Endothelial cell of umbilical vein (primary cell): ENCODE results near the gene PARD3B. TPM values are rescaled to one million over a fixed set of nuclear protein-coding genes. Genes with fewer than 3 reads are reported as not detected.

Source experiments
- BruUV-seq: library from RNA; stranded (reverse); fragments of 400-500 nt; replicated peaks from 2 replicates; lab custom pipeline; 2021; lab: Mats Ljungman, UMichigan
- CTCF ChIA-PET: fragments of 300-600, 350-600 bp; sonication (Branson Sonifier 250); formaldehyde crosslinking; loops from one replicate; lab custom pipeline; 2021; ENCODE audit warnings: antibody characterized with exemption, inconsistent platforms; lab: Charles Lee
- POLR2A ChIA-PET: fragments of 300-600, 350-600 bp; sonication (Branson Sonifier 250); formaldehyde crosslinking; loops from one replicate; lab custom pipeline; 2021; ENCODE audit warnings: antibody characterized with exemption, inconsistent platforms; lab: Charles Lee
- DNase-seq: peaks from one replicate; pipeline ENCODE4 v3.0.0-alpha.2; 2011; ENCODE audit warnings: low read depth, low spot score
- FAIRE-seq: peaks from 2 replicates; lab custom pipeline; 2011; peaks lifted over from hg19 to GRCh38; lab: Jason Lieb, UNC
- H2AFZ ChIP-seq: 2 replicates; pipeline ENCODE4 v1.6.0; 2012; ENCODE audit warnings: low read depth, low read length, control low read depth, inconsistent platforms
- H3K27ac ChIP-seq: 2 replicates; pipeline ENCODE4 v1.5.1; 2011; ENCODE audit warnings: low read depth, mild to moderate bottlenecking, control low read depth, low read length, moderate library complexity; ENCODE audit not compliant: insufficient read depth
- H3K27me3 ChIP-seq, 2 experiments: 2 replicates each; pipeline versions ENCODE4 v1.6.0 to v1.6.1; 2011; ENCODE audit warnings: low read length in 2 of 2, mixed read lengths in 1 of 2; ENCODE audit not compliant: control insufficient read depth in 2 of 2, insufficient read depth in 2 of 2
- H3K36me3 ChIP-seq, 2 experiments: 2 replicates in 1 of 2; 3 replicates in 1 of 2; pipeline ENCODE4 v1.5.1; 2011; ENCODE audit warnings: low read length in 2 of 2, mild to moderate bottlenecking in 1 of 2, moderate library complexity in 1 of 2; ENCODE audit not compliant: control insufficient read depth in 2 of 2, insufficient read depth in 2 of 2; ENCODE audit errors: extremely low read depth in 1 of 2
- H3K4me1 ChIP-seq: 3 replicates; pipeline ENCODE4 v1.5.1; 2011; ENCODE audit warnings: mild to moderate bottlenecking, low read length; ENCODE audit not compliant: control insufficient read depth, insufficient read depth; ENCODE audit errors: extremely low read depth
- H3K4me2 ChIP-seq: 2 replicates; pipeline ENCODE4 v1.6.1; 2011; ENCODE audit warnings: low read length, control low read depth, mixed read lengths; ENCODE audit not compliant: insufficient read depth
- H3K4me3 ChIP-seq, 3 experiments: fragments of 200-600 bp in 1 of 3; sonication (generic), shearing (Covaris generic) in 1 of 3; replicated peaks in 1 of 3; 2 replicates each; pipeline ENCODE4 v1.5.1; 2011 to 2016; ENCODE audit warnings: control low read depth in 3 of 3, low read length in 3 of 3, mild to moderate bottlenecking in 2 of 3, inconsistent platforms in 1 of 3, low read depth in 1 of 3, moderate library complexity in 1 of 3; ENCODE audit not compliant: insufficient read depth in 1 of 3
- H3K79me2 ChIP-seq: 2 replicates; pipeline ENCODE4 v1.6.0; 2012; ENCODE audit warnings: low read length, inconsistent platforms; ENCODE audit not compliant: control insufficient read depth, insufficient read depth
- H3K9ac ChIP-seq: replicated peaks from 2 replicates; pipeline ENCODE3; 2011; ENCODE audit warnings: low read length, control low read depth; ENCODE audit not compliant: insufficient read depth; ENCODE audit errors: extremely low read depth
- H3K9me1 ChIP-seq: replicated peaks from 3 replicates; pipeline ENCODE4 v1.6.0; 2011; ENCODE audit warnings: mild to moderate bottlenecking, low read length; ENCODE audit not compliant: control insufficient read depth, insufficient read depth; ENCODE audit errors: extremely low read depth
- H3K9me3 ChIP-seq: replicated peaks from 2 replicates; pipeline ENCODE4 v1.5.1; 2012; ENCODE audit warnings: low read length, inconsistent platforms; ENCODE audit not compliant: control insufficient read depth, insufficient read depth
- H4K20me1 ChIP-seq: replicated peaks from 2 replicates; pipeline ENCODE3; 2011; ENCODE audit warnings: mild to moderate bottlenecking, low read length; ENCODE audit not compliant: control insufficient read depth, insufficient read depth; ENCODE audit errors: extremely low read depth
- CTCF ChIP-seq, 2 donors: IDR thresholded peaks; 1 replicate in 1 of 2; 2 replicates in 1 of 2; pipeline ENCODE4 v1.5.1; 2011; ENCODE audit warnings: low read length in 2 of 2, mild to moderate bottlenecking in 2 of 2, moderate library complexity in 2 of 2, control low read depth in 1 of 2, inconsistent platforms in 1 of 2, low read depth in 1 of 2; ENCODE audit not compliant: insufficient read depth in 1 of 2; ENCODE audit errors: extremely low read depth in 1 of 2
- EZH2 ChIP-seq: IDR thresholded peaks from 2 replicates; pipeline ENCODE4 v1.6.1; 2012; ENCODE audit warnings: borderline replicate concordance, low read depth, mild to moderate bottlenecking, moderate library complexity, low read length, inconsistent platforms; ENCODE audit not compliant: severe bottlenecking
- FOS ChIP-seq: IDR thresholded peaks from 2 replicates; pipeline ENCODE4 v1.6.1; 2011; ENCODE audit warnings: mild to moderate bottlenecking, low read length, moderate library complexity, borderline replicate concordance; ENCODE audit not compliant: insufficient read depth
- GATA2 ChIP-seq: IDR thresholded peaks from 2 replicates; pipeline ENCODE4 v1.7.0; 2011; ENCODE audit warnings: low read depth, mild to moderate bottlenecking, moderate library complexity, mixed read lengths, low read length; ENCODE audit not compliant: insufficient read length, insufficient read depth
- JUN ChIP-seq: IDR thresholded peaks from 2 replicates; pipeline ENCODE4 v1.6.1; 2011; ENCODE audit warnings: borderline replicate concordance, low read depth; ENCODE audit not compliant: insufficient read length, insufficient read depth
- MAX ChIP-seq: IDR thresholded peaks from 2 replicates; pipeline ENCODE4 v1.6.1; 2011; ENCODE audit not compliant: insufficient read depth, insufficient read length
- MYC ChIP-seq: IDR thresholded peaks from one replicate; pipeline ENCODE4 v1.6.1; 2011; ENCODE audit warnings: mild to moderate bottlenecking, low read depth, low read length
- POLR2AphosphoS5 ChIP-seq: IDR thresholded peaks from 2 replicates; pipeline ENCODE4 v1.6.1; 2012; ENCODE audit warnings: low read depth, mild to moderate bottlenecking, control low read depth, low read length, moderate library complexity; ENCODE audit not compliant: insufficient read depth
- dilution Hi-C: fragments of 300-500 bp; cut with MboI; formaldehyde crosslinking; loops from one replicate; pipeline ENCODE4 v1.15.0; 2019; ENCODE audit warnings: low sequenced_read_pairs; ENCODE audit not compliant: extremely low pct_ligation_motif_present
- intact Hi-C: fragments of 100-400 bp; cut with micrococcal nuclease; formaldehyde crosslinking; loops from one replicate; pipeline ENCODE4 v1.10.0; 2022
- polyA plus RNA-seq, 4 experiments: library from polyadenylated mRNA; depleted of rRNA in 3 of 4; stranded (reverse) in 3 of 4; unstranded in 1 of 4; fragments of >200 nt; gene quantifications; 2 replicates each; pipeline versions ENCODE4 v1.2.1 to v1.2.3, GENCODE V29; 2011 to 2012; ENCODE audit warnings: missing spikeins in 1 of 4
- total RNA-seq: library from RNA; stranded (reverse); gene quantifications from 2 replicates; pipeline ENCODE4 v1.2.3, GENCODE V29; 2021

PARD3B gene
- total and polyA plus RNA-seq, 2 donors (not counting 3 experiments of a cell fraction or from before 2014, with no cell fraction given), result 2.2 to 30.9 TPM

GRCh38 chr2:205054789-205055188, 509.5 kb downstream of the PARD3B start:
- DNase-seq (no peak), FAIRE-seq (no peak)
- no peak overlapping the region for H3K4me2 ChIP-seq
- no peaks in the 10 kb centered on the region for H3K27me3 ChIP-seq
- no peak overlapping the region for H3K27ac ChIP-seq
- no peaks in the 10 kb centered on the region for H4K20me1 ChIP-seq
- no peaks in the 10 kb centered on the region for H3K4me1 ChIP-seq
- ChIA-PET CTCF (no interaction called here), POLR2A (no interaction called here)
- dilution Hi-C loops (no loop called here), intact Hi-C loops (no loop called here)
- no peak overlapping the region for H3K4me3 ChIP-seq
- BruUV-seq, result no TSS peak
- TF ChIP-seq CTCF (IDR thresholded peaks at IDR 0.05; ENCODE audit: extremely low read depth in 1 of 2, insufficient read depth in 1 of 2, low read depth in 1 of 2, low read length in 2 of 2) (no peak), MYC (no peak), POLR2AphosphoS5 (no peak), JUN (no peak), MAX (no peak), GATA2 (no peak), EZH2 (no peak), FOS (no peak)
- H3K9me3 ChIP-seq, result no peaks in the 10 kb centered on the region
- no peaks in the 10 kb centered on the region for H3K9me1 ChIP-seq
- H3K79me2 ChIP-seq, result no peaks in the 10 kb centered on the region
- H3K36me3 ChIP-seq, result no peaks in the 10 kb centered on the region
- H3K9ac ChIP-seq, result no peak overlapping the region
- H2AFZ ChIP-seq, result no peak overlapping the region
